Neural progenitor cell (in vitro differentiated cells): Measurements from ENCODE around the gene BIK.

Experiments
- EZH2 ChIP-seq: fragments of 200-600 bp; sonication (generic); IDR thresholded peaks from 2 replicates; pipeline ENCODE4 v1.6.1; 2017; ENCODE audit warnings: antibody characterized with exemption, mild to moderate bottlenecking, moderate library complexity
- EZH2phosphoT487 ChIP-seq: fragments of 200-600 bp; sonication (generic); IDR thresholded peaks from 2 replicates; pipeline ENCODE4 v1.6.1; 2017; ENCODE audit warnings: antibody characterized with exemption
- TF ChIP-seq, protein P1 (sequence below): fragments of 200-600 bp; sonication (generic); IDR thresholded peaks from 2 replicates; pipeline ENCODE4 v1.5.1; 2017; ENCODE audit warnings: antibody characterized with exemption, mild to moderate bottlenecking

GRCh38 chr22:43090130-43090789, 20.3 kb upstream of the BIK start:
- TF ChIP-seq, protein P1, sequence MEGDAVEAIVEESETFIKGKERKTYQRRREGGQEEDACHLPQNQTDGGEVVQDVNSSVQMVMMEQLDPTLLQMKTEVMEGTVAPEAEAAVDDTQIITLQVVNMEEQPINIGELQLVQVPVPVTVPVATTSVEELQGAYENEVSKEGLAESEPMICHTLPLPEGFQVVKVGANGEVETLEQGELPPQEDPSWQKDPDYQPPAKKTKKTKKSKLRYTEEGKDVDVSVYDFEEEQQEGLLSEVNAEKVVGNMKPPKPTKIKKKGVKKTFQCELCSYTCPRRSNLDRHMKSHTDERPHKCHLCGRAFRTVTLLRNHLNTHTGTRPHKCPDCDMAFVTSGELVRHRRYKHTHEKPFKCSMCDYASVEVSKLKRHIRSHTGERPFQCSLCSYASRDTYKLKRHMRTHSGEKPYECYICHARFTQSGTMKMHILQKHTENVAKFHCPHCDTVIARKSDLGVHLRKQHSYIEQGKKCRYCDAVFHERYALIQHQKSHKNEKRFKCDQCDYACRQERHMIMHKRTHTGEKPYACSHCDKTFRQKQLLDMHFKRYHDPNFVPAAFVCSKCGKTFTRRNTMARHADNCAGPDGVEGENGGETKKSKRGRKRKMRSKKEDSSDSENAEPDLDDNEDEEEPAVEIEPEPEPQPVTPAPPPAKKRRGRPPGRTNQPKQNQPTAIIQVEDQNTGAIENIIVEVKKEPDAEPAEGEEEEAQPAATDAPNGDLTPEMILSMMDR: peak; percentile 30
- no peak for TF ChIP-seq EZH2phosphoT487
- no peak for TF ChIP-seq EZH2
